Measurements from ENCODE around the gene UBE2Q1.

UBE2Q1 gene

DNA sequence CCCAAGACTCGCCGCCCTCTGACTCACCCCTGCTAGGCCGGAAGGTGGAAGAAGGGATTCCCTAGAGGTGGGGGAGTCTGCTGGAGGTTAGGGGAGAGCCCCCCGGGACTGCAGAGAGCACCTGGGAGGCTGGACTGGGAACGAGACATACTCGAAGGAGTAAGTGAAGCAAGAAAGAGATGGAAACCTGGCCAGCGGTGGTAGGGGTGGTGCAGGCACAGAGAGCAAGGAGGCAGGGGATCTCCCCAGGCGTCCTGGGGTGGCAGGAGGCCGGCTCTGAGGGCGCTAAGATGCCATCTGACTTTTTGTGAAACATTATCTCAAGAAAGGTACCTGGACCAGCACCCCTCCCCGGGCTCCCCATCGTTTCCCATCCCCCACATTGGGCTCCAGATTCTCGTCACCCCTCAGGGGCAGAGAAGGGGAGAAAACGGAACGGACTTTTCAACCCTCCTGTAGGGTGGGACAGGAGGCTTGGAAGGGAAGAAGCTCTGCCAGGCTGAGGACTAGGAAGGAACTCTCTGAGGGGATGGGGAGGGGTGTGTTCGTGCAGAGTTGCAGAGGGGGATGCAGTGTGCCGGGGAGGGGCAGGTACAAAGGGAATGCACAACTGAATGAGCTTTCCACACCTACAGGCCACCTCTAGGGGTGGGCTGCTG lies 9.8 kb upstream of the UBE2Q1 start:
- peaks cover 5% of the 10 kb centered on the region for H3K4me1 Mint-ChIP-seq
- H3K9me3 Mint-ChIP-seq, result no peaks in the 10 kb centered on the region
- H3K27me3 Mint-ChIP-seq, result peaks cover 14% of the 10 kb centered on the region

DNA sequence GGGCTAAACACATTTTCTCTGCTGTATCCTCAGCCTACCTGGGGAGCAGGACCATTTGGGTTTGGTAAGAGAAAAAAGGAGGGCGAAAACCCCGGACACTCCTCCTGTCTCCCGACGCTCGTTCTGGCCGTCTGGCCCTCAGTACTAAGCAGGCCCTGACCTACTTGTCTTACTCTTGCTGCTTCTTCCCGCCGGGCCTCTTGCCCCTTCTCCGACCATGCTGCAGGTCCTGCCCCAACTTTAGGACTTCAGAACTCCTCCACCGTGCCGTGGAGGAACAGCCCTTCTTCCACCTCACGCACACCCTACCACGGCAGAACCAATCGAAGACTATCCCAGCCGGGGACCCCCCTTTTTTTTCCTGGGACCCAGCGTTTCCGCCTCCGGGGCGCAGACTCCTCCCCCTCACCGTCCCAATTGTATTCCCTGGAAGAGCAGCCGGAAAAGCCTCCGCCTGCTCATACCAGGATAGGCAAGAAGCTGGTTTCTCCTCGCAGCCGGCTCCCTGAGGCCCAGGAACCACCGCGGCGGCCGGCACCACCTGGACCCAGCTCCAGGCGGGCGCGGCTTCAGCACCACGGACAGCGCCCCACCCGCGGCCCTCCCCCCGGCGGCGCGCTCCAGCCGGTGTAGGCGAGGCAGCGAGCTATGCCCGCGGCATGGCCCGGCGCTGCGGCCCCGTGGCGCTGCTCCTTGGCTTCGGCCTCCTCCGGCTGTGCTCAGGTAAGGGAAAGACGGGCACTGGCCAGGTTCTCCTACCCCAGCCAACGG lies 9.1 kb upstream of the UBE2Q1 start, which contains the start of gene CHRNB2:
Gene CHRNB2, plus strand, starts transcription at position 393 of the 771 bp plus-strand sequence. Its CDS starts 267 bp downstream, at position 660.
- Mint-ChIP-seq H3K36me3 (peaks cover 2% of the 10 kb centered on the region), H3K27me3 (peaks cover 14% of the 10 kb centered on the region), H3K9me3 (no peaks in the 10 kb centered on the region), H3K4me1 (peaks cover 5% of the 10 kb centered on the region), H3K27ac (no peak within 1 kb of the TSS), H3K4me3 (peak within 1 kb of the TSS; percentile 4)

More for the DNA sequence above, 9.8 kb upstream of the UBE2Q1 start:
- Mint-ChIP-seq H3K4me3 (no peak overlapping the region), H3K36me3 (peaks cover 2% of the 10 kb centered on the region), H3K27ac (no peak overlapping the region)

GRCh38 chr1:154565876-154566275 lies 7.4 kb upstream of the UBE2Q1 start:
- H3K27ac Mint-ChIP-seq, result peak overlapping the region; percentile 44
- H3K36me3 Mint-ChIP-seq, result peaks cover 2% of the 10 kb centered on the region

DNA sequence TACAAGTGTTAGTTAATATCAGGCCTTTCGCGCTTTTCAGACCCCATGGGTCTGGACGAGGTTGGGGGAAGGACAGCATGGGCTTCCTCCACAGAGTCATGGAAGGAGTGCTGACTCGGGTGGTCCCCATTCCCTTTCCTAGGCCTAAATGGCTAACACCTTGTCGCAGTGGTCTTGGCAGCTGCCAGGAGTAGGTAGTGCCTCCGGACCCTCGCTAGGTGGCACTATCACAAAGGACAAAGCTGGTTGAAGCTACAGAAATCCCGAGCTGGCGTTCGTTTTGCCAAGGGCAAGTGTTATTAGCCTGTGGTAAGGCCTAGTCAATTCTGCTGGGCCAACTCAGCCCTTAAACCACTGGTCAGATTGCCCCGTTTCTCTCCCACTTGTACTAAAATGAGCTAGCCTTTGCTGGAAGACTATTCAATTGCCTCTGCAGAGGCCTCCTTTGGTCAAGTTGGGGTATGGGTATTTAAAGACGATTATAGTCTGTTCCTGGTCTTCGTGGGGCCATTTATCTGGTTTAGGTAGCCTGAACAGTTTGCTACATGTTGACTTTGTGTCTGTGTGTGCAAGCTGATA lies 1.1 kb upstream of the UBE2Q1 start:
- Mint-ChIP-seq H3K27me3 (no peaks in the 10 kb centered on the region), H3K9me3 (no peaks in the 10 kb centered on the region), H3K4me3 (peak overlapping the region; percentile 96), H3K36me3 (peaks cover 3% of the 10 kb centered on the region), H3K4me1 (peaks cover 29% of the 10 kb centered on the region), H3K27ac (peak overlapping the region; percentile 97)

More at GRCh38 chr1:154565876-154566275, 7.4 kb upstream of the UBE2Q1 start:
- Mint-ChIP-seq H3K27me3 (peaks cover 14% of the 10 kb centered on the region), H3K9me3 (no peaks in the 10 kb centered on the region), H3K4me3 (no peak overlapping the region), H3K4me1 (peaks cover 5% of the 10 kb centered on the region)

DNA sequence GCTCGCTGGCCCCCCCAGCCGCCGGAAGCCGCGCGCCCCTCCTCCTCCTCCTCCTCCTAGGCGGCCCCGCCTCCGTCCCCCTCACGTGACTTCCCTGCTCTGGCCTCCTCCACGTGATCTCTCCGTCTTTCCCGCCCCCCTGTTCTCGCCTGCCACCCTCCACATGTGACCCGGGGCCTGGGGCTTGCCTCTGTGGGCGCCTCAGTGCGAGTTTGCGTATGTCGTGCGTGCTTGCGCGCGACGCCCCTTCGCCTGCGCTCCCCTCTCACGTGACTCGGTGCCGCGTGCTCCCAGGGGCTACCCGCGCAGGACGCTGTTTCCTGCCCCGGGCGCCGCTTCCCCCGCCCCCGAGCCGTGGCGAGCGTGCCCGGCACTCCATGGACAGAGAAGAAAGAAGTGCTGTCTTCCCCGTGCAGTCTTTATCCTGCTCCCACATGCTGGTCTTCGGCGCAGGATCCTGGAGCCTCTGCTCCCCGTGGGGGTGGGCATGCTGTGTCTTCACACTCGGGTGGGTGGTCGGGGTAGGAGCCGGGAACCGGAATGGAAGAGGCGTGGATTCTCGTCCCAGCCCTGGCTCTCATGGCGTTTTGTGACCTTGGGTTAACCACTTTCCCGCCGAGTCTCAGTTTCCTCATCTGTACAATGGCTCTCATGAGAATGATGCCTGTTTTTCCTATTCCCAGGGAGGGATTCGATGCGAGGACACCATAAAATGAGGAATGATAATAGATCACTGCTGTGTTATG lies 431 bp upstream of the UBE2Q1 start:
- Mint-ChIP-seq H3K27me3 (no peaks in the 10 kb centered on the region), H3K27ac (peak overlapping the region; percentile 97), H3K4me1 (peaks cover 29% of the 10 kb centered on the region), H3K4me3 (peak overlapping the region; percentile 96), H3K9me3 (no peaks in the 10 kb centered on the region), H3K36me3 (peaks cover 3% of the 10 kb centered on the region)

DNA sequence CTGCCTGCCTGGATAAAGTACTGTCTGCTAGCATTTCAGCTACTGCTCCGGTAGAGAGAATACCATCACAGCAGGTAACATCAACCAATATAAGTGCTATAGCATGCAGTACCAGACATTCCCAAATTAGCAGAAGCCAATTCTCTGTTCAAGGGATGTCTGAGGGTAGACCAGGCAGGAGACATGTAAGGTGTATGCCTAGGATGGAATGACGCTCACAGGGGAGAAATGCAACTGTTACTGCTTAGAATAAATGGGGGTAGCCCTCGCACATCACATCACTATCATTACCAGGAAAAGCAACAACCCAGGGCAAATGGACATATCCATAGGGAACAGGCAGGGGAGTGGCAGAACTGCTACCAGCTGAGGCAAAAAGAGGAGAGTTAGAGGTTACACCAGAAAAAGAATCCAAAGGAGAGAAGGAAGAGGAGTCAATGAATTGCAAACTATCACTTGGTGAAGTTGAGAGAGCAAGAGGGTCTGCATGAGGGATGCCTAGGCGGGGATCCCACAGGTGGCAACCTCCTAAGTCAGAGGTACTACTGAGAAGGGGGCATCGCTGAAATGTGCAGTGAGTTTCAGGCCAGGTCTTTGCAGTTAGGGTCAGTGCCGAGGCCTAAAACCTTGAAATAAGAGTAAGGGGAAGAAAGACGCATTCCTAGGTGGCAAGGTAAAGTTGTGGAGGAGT lies 1.1 kb downstream of the UBE2Q1 start:
- H3K4me1 Mint-ChIP-seq, result peaks cover 38% of the 10 kb centered on the region
- H3K27ac Mint-ChIP-seq, result peak overlapping the region; percentile 82
- H3K36me3 Mint-ChIP-seq, result peaks cover 10% of the 10 kb centered on the region
- no peaks in the 10 kb centered on the region for H3K9me3 Mint-ChIP-seq
- no peaks in the 10 kb centered on the region for H3K27me3 Mint-ChIP-seq
- peak overlapping the region; percentile 93 for H3K4me3 Mint-ChIP-seq

DNA sequence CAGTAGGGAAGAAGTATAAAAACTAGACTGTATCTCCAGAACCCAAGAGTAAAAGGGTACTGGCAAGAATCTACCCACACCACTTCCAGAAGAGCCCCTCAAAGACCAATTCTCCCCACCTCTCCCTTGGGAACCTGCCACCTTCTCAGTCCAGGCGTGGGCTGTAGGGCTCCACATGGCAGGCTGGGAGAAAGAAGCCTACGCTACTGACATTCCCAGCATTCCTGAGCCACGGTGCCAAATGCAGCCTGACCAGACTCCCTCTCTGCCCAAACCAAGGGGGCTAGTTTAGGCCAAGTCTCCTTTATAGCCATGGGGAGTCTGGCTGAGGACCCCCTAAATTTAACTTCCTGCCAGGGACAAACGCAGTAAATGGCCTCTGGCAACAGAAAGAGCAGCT lies 2.0 kb downstream of the UBE2Q1 start:
- Mint-ChIP-seq H3K27me3 (no peaks in the 10 kb centered on the region), H3K9me3 (no peaks in the 10 kb centered on the region), H3K4me3 (peak overlapping the region; percentile 93), H3K4me1 (peaks cover 38% of the 10 kb centered on the region), H3K36me3 (peaks cover 11% of the 10 kb centered on the region), H3K27ac (no peak overlapping the region)

- Mint-ChIP-seq H3K27ac (peak overlapping the region; percentile 57), H3K27me3 (no peaks in the 10 kb centered on the region), H3K4me3 (no peak overlapping the region), H3K4me1 (peaks cover 55% of the 10 kb centered on the region), H3K36me3 (peaks cover 17% of the 10 kb centered on the region), H3K9me3 (no peaks in the 10 kb centered on the region)
These were observed 5.1 kb downstream of the UBE2Q1 start for GRCh38 chr1:154553056-154554030.

GRCh38 chr1:154552036-154552435 lies 6.4 kb downstream of the UBE2Q1 start:
- Mint-ChIP-seq H3K9me3 (no peaks in the 10 kb centered on the region), H3K4me3 (no peak overlapping the region), H3K27me3 (no peaks in the 10 kb centered on the region), H3K4me1 (peaks cover 56% of the 10 kb centered on the region), H3K27ac (no peak overlapping the region), H3K36me3 (peaks cover 17% of the 10 kb centered on the region)

DNA sequence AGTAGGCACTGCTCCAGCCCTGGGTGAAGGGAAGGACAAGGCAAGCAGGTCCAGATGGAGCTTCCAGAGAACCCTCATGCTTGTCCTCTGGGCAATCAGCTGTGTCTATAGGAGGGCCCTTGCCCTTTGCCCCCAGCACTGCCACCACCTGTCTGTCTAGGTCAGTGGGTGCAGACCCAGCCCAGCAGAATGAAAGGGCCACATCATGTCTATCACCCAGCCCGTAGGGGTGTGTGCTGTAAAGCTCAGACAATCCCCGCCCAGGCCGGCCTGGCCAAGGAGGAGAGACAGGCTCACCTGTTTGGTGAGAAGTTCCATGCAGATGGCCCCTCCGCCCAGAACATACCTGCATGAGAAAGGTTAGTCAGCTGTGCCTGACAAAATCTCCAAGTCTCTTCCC lies 7.0 kb downstream of the UBE2Q1 start:
- H3K9me3 Mint-ChIP-seq, result no peaks in the 10 kb centered on the region
- no peak overlapping the region for H3K27ac Mint-ChIP-seq
- no peak overlapping the region for H3K4me3 Mint-ChIP-seq
- H3K4me1 Mint-ChIP-seq, result peaks cover 52% of the 10 kb centered on the region
- H3K27me3 Mint-ChIP-seq, result no peaks in the 10 kb centered on the region
- H3K36me3 Mint-ChIP-seq, result peaks cover 17% of the 10 kb centered on the region

DNA sequence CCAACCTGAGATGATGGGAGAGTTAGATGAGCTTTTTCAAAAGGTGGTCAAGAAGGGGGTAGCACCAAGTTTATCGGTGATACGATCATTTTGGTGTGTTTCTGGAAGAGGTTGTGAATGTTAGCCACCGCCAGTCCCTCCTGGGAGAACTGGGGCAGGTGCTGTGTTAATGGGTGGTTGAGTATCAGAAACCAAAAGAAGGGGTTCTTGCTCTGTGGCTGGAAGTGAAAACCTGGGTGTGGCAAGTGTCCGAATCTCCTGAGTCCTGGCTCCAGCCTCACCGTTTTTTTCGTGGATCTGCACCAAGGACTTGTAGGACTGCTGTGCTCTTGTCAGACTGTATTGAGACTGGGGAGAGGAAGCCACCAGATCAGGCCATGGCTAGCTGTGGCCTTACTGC lies 7.8 kb downstream of the UBE2Q1 start:
- Mint-ChIP-seq H3K27ac (no peak overlapping the region), H3K4me3 (no peak overlapping the region), H3K27me3 (no peaks in the 10 kb centered on the region), H3K9me3 (no peaks in the 10 kb centered on the region), H3K36me3 (peaks cover 17% of the 10 kb centered on the region), H3K4me1 (peaks cover 44% of the 10 kb centered on the region)

GRCh38 chr1:154550070-154550469 lies 8.4 kb downstream of the UBE2Q1 start:
- Mint-ChIP-seq H3K4me1 (peaks cover 38% of the 10 kb centered on the region), H3K36me3 (peaks cover 16% of the 10 kb centered on the region), H3K4me3 (no peak overlapping the region), H3K27me3 (no peaks in the 10 kb centered on the region), H3K9me3 (no peaks in the 10 kb centered on the region), H3K27ac (no peak overlapping the region)

GRCh38 chr1:154549202-154549770 lies 9.2 kb downstream of the UBE2Q1 start:
- peaks cover 13% of the 10 kb centered on the region for H3K36me3 Mint-ChIP-seq
- H3K9me3 Mint-ChIP-seq, result no peaks in the 10 kb centered on the region
- no peak overlapping the region for H3K27ac Mint-ChIP-seq
- peaks cover 36% of the 10 kb centered on the region for H3K4me1 Mint-ChIP-seq
- H3K27me3 Mint-ChIP-seq, result no peaks in the 10 kb centered on the region
- H3K4me3 Mint-ChIP-seq, result no peak overlapping the region

- Mint-ChIP-seq H3K27ac (peak overlapping the region; percentile 14), H3K9me3 (no peaks in the 10 kb centered on the region), H3K4me3 (no peak overlapping the region), H3K36me3 (peaks cover 9% of the 10 kb centered on the region), H3K4me1 (peaks cover 29% of the 10 kb centered on the region), H3K27me3 (no peaks in the 10 kb centered on the region)
These were observed 10.4 kb downstream of the UBE2Q1 start for GRCh38 chr1:154548028-154548427.
